ENCODE data around the gene SLIT1.

The SLIT1 gene

DNA sequence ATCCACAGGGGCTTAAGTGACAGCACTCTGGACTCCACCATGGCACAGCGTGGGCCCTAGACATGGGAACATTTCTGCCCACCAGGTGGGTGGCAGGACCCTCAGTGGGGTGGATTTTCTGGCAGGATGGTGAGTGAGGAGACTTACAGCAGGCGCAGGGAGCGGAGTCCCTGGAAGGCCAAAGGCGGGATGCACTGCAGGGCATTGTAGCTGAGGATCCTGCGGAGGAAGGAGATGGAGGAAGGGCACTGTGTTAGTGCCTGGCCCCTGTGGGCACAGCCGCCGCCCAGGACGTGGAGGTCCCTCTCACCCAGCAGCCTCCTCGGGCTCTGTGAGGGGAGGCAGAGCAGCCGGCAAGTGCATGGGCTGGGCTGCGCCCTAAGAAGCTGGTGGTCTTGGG lies 154.3 kb downstream of the SLIT1 start:
- no peak for ATAC-seq
- TF ChIP-seq, protein P1, sequence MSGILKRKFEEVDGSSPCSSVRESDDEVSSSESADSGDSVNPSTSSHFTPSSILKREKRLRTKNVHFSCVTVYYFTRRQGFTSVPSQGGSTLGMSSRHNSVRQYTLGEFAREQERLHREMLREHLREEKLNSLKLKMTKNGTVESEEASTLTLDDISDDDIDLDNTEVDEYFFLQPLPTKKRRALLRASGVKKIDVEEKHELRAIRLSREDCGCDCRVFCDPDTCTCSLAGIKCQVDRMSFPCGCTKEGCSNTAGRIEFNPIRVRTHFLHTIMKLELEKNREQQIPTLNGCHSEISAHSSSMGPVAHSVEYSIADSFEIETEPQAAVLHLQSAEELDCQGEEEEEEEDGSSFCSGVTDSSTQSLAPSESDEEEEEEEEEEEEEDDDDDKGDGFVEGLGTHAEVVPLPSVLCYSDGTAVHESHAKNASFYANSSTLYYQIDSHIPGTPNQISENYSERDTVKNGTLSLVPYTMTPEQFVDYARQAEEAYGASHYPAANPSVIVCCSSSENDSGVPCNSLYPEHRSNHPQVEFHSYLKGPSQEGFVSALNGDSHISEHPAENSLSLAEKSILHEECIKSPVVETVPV (CRISPR knock-in tag; IDR thresholded peaks at IDR 0.05): no peak
- TF ChIP-seq SNAI2 (CRISPR knock-in tag; IDR thresholded peaks at IDR 0.05) (no peak), ZNF70 (CRISPR knock-in tag; IDR thresholded peaks at IDR 0.05) (no peak), ISL1 (CRISPR knock-in tag; IDR thresholded peaks at IDR 0.05) (no peak), ARNTL (CRISPR knock-in tag; IDR thresholded peaks at IDR 0.05; ENCODE audit: borderline replicate concordance, low read depth) (no peak), TOX (CRISPR knock-in tag; IDR thresholded peaks at IDR 0.05; ENCODE audit: borderline replicate concordance) (no peak), TCF4 (CRISPR knock-in tag; IDR thresholded peaks at IDR 0.05; ENCODE audit: borderline replicate concordance) (no peak), ZFP30 (CRISPR knock-in tag; IDR thresholded peaks at IDR 0.05) (no peak), CSDC2 (CRISPR knock-in tag; IDR thresholded peaks at IDR 0.05) (no peak), GLIS3 (CRISPR knock-in tag; IDR thresholded peaks at IDR 0.05) (no peak), BACH2 (CRISPR knock-in tag; IDR thresholded peaks at IDR 0.05; ENCODE audit: borderline replicate concordance) (no peak), ZNF8 (CRISPR knock-in tag; IDR thresholded peaks at IDR 0.05) (no peak), OSR1 (CRISPR knock-in tag; IDR thresholded peaks at IDR 0.05) (no peak), ESRRG (CRISPR knock-in tag; IDR thresholded peaks at IDR 0.05) (no peak), ZC3H10 (CRISPR knock-in tag; IDR thresholded peaks at IDR 0.05) (no peak)
- TF ChIP-seq, protein P2, sequence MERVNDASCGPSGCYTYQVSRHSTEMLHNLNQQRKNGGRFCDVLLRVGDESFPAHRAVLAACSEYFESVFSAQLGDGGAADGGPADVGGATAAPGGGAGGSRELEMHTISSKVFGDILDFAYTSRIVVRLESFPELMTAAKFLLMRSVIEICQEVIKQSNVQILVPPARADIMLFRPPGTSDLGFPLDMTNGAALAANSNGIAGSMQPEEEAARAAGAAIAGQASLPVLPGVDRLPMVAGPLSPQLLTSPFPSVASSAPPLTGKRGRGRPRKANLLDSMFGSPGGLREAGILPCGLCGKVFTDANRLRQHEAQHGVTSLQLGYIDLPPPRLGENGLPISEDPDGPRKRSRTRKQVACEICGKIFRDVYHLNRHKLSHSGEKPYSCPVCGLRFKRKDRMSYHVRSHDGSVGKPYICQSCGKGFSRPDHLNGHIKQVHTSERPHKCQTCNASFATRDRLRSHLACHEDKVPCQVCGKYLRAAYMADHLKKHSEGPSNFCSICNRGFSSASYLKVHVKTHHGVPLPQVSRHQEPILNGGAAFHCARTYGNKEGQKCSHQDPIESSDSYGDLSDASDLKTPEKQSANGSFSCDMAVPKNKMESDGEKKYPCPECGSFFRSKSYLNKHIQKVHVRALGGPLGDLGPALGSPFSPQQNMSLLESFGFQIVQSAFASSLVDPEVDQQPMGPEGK (CRISPR knock-in tag; IDR thresholded peaks at IDR 0.05; ENCODE audit: borderline replicate concordance): no peak
- TF ChIP-seq, protein P3, sequence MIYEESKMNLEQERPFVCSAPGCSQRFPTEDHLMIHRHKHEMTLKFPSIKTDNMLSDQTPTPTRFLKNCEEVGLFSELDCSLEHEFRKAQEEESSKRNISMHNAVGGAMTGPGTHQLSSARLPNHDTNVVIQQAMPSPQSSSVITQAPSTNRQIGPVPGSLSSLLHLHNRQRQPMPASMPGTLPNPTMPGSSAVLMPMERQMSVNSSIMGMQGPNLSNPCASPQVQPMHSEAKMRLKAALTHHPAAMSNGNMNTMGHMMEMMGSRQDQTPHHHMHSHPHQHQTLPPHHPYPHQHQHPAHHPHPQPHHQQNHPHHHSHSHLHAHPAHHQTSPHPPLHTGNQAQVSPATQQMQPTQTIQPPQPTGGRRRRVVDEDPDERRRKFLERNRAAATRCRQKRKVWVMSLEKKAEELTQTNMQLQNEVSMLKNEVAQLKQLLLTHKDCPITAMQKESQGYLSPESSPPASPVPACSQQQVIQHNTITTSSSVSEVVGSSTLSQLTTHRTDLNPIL (CRISPR knock-in tag; IDR thresholded peaks at IDR 0.05; ENCODE audit: low read depth): no peak
- TF ChIP-seq, protein P4, sequence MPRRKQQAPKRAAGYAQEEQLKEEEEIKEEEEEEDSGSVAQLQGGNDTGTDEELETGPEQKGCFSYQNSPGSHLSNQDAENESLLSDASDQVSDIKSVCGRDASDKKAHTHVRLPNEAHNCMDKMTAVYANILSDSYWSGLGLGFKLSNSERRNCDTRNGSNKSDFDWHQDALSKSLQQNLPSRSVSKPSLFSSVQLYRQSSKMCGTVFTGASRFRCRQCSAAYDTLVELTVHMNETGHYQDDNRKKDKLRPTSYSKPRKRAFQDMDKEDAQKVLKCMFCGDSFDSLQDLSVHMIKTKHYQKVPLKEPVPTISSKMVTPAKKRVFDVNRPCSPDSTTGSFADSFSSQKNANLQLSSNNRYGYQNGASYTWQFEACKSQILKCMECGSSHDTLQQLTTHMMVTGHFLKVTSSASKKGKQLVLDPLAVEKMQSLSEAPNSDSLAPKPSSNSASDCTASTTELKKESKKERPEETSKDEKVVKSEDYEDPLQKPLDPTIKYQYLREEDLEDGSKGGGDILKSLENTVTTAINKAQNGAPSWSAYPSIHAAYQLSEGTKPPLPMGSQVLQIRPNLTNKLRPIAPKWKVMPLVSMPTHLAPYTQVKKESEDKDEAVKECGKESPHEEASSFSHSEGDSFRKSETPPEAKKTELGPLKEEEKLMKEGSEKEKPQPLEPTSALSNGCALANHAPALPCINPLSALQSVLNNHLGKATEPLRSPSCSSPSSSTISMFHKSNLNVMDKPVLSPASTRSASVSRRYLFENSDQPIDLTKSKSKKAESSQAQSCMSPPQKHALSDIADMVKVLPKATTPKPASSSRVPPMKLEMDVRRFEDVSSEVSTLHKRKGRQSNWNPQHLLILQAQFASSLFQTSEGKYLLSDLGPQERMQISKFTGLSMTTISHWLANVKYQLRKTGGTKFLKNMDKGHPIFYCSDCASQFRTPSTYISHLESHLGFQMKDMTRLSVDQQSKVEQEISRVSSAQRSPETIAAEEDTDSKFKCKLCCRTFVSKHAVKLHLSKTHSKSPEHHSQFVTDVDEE (CRISPR knock-in tag; IDR thresholded peaks at IDR 0.05): no peak
- TF ChIP-seq, protein P5, sequence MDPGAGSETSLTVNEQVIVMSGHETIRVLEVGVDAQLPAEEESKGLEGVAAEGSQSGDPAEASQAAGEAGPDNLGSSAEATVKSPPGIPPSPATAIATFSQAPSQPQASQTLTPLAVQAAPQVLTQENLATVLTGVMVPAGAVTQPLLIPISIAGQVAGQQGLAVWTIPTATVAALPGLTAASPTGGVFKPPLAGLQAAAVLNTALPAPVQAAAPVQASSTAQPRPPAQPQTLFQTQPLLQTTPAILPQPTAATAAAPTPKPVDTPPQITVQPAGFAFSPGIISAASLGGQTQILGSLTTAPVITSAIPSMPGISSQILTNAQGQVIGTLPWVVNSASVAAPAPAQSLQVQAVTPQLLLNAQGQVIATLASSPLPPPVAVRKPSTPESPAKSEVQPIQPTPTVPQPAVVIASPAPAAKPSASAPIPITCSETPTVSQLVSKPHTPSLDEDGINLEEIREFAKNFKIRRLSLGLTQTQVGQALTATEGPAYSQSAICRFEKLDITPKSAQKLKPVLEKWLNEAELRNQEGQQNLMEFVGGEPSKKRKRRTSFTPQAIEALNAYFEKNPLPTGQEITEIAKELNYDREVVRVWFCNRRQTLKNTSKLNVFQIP (CRISPR knock-in tag; IDR thresholded peaks at IDR 0.05; ENCODE audit: borderline replicate concordance, low read depth): no peak

DNA sequence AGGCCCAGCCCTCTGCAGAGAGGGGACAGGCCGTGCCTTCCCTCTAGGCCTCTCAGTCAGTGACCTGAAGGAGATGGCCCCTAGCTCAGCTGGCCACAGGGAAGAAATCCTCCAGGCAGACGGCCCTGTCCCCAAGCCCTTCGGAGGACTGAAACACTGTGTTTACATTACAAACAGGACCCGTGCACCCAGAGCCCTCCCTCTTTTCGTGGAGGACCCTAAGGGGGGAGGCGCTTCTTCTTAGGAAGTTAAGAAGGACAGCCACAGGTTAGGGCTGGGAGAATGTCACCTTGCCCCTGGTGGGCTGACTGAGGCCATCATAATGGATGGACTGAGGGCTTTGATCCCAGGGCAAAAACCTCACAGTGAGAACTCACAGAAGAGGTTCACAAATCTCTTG lies 154.9 kb downstream of the SLIT1 start:
- TF ChIP-seq, protein P2 (CRISPR knock-in tag; IDR thresholded peaks at IDR 0.05; ENCODE audit: borderline replicate concordance): no peak
- TF ChIP-seq, protein P5 (CRISPR knock-in tag; IDR thresholded peaks at IDR 0.05; ENCODE audit: borderline replicate concordance, low read depth): no peak
- TF ChIP-seq ZNF8 (CRISPR knock-in tag; IDR thresholded peaks at IDR 0.05) (no peak), SNAI2 (CRISPR knock-in tag; IDR thresholded peaks at IDR 0.05) (no peak), OSR1 (CRISPR knock-in tag; IDR thresholded peaks at IDR 0.05) (no peak), PPARA (CRISPR knock-in tag; IDR thresholded peaks at IDR 0.05; ENCODE audit: borderline replicate concordance) (no peak), RARB (CRISPR knock-in tag; IDR thresholded peaks at IDR 0.05) (no peak), TCF4 (CRISPR knock-in tag; IDR thresholded peaks at IDR 0.05; ENCODE audit: borderline replicate concordance) (no peak)
- TF ChIP-seq, protein P4 (CRISPR knock-in tag; IDR thresholded peaks at IDR 0.05): no peak
- ATAC-seq: no peak
